Hepatocyte (in vitro differentiated cells): ENCODE measurements around the gene NOS1AP. TPM values are rescaled to one million over a fixed set of nuclear protein-coding genes. Genes with fewer than 3 reads are reported as not detected.
A peak's percentile ranks its signal among the peaks of the same experiment; 100 is the strongest.

ENCODE experiments used
- DNase-seq: peaks from one replicate; pipeline ENCODE4 v3.0.0-alpha.2; 2016; ENCODE audit warnings: low spot score
- H2AFZ ChIP-seq: fragments of 200-600 bp; sonication (generic); 2 replicates; pipeline ENCODE4 v1.6.0; 2016; ENCODE audit warnings: antibody characterized with exemption, mild to moderate bottlenecking
- H3K27ac ChIP-seq: fragments of 200-600 bp; sonication (generic); 2 replicates; pipeline ENCODE4 v1.5.1; 2016; ENCODE audit warnings: mild to moderate bottlenecking
- H3K27me3 ChIP-seq: fragments of 200-600 bp; sonication (generic); 2 replicates; pipeline ENCODE4 v1.6.1; 2016
- H3K36me3 ChIP-seq: fragments of 200-600 bp; sonication (generic); replicated peaks from 2 replicates; pipeline ENCODE4 v1.5.1; 2016; ENCODE audit warnings: low read depth; ENCODE audit not compliant: insufficient read depth
- H3K4me1 ChIP-seq: fragments of 200-600 bp; sonication (generic); 2 replicates; pipeline ENCODE4 v1.5.1; 2016; ENCODE audit warnings: mild to moderate bottlenecking, moderate library complexity; ENCODE audit not compliant: insufficient read depth
- H3K4me2 ChIP-seq: fragments of 200-600 bp; sonication (generic); 2 replicates; pipeline ENCODE4 v1.6.0; 2016
- H3K4me3 ChIP-seq: fragments of 200-600 bp; sonication (generic); 2 replicates; pipeline ENCODE4 v1.5.1; 2016; ENCODE audit warnings: mild to moderate bottlenecking
- H3K79me2 ChIP-seq: fragments of 200-600 bp; sonication (generic); 2 replicates; pipeline ENCODE4 v1.6.0; 2017; ENCODE audit warnings: mild to moderate bottlenecking
- H3K9me2 ChIP-seq: fragments of 200-600 bp; sonication (generic); replicated peaks from 2 replicates; pipeline ENCODE4 v1.6.0; 2017; ENCODE audit warnings: mild to moderate bottlenecking; ENCODE audit not compliant: insufficient read depth
- H3K9me3 ChIP-seq: fragments of 200-600 bp; sonication (generic); 2 replicates; pipeline ENCODE4 v1.5.1; 2016; ENCODE audit warnings: low read depth, mild to moderate bottlenecking
- H4K20me1 ChIP-seq: fragments of 200-600 bp; sonication (generic); 2 replicates; pipeline ENCODE4 v1.6.0; 2016; ENCODE audit warnings: mild to moderate bottlenecking; ENCODE audit not compliant: insufficient read depth, poor library complexity, severe bottlenecking
- EZH2 ChIP-seq: fragments of 200-600 bp; sonication (generic); IDR thresholded peaks from 2 replicates; pipeline ENCODE4 v1.6.1; 2016; ENCODE audit warnings: antibody characterized with exemption, mild to moderate bottlenecking, borderline replicate concordance
- EZH2phosphoT487 ChIP-seq: fragments of 200-600 bp; sonication (generic); IDR thresholded peaks from one replicate; pipeline ENCODE4 v1.6.1; 2018; ENCODE audit warnings: antibody characterized with exemption, mild to moderate bottlenecking, low read depth, moderate library complexity; ENCODE audit not compliant: unreplicated experiment, severe bottlenecking
- WGBS: methylation state at CpG from one replicate; pipeline ENCODE4 v1.1.6; 2016; ENCODE audit warnings: low lambda C conversion rate; ENCODE audit errors: missing lambda C conversion rate; 5-methylcytosine and 5-hydroxymethylcytosine counted together
- polyA plus RNA-seq: library from polyadenylated mRNA; unstranded; fragments of >200 nt; fragmentation: Nextera tagmentation; extraction: Ambion mirVana; gene quantifications from 2 replicates; pipeline ENCODE4 v1.2.1, GENCODE V29; 2016
- total RNA-seq: library from RNA; depleted of rRNA; stranded (reverse); fragments of >200 nt; gene quantifications from 2 replicates; pipeline ENCODE4 v1.2.3, GENCODE V29; 2014
- TF ChIP-seq, protein P1 (sequence below): fragments of 200-600 bp; sonication (generic); IDR thresholded peaks from 2 replicates; pipeline ENCODE4 v1.5.1; 2016; ENCODE audit warnings: antibody characterized with exemption, mild to moderate bottlenecking; ENCODE audit not compliant: poor library complexity

Gene NOS1AP
- total and polyA plus RNA-seq, 2 experiments from 2014 or later: 0.97 to 4.4 TPM

DNA sequence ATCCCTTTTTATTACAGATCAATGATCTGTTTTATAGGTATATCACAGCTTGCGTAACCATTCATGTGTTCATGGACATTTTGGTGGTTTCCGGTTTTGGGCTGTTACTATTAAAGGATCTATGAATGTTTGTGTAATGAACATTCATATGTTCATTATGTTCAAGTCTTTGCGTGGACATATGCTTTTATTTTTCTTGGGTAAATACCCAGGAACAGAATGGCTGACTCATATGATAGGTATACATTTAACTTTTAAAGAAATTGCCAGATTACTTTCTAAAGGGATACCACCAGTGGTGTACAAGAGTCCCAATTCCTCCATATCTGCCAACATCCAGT lies 233.5 kb downstream of the NOS1AP start:
- H3K79me2 ChIP-seq: no peaks in the 10 kb centered on the region
- TF ChIP-seq, protein P1, sequence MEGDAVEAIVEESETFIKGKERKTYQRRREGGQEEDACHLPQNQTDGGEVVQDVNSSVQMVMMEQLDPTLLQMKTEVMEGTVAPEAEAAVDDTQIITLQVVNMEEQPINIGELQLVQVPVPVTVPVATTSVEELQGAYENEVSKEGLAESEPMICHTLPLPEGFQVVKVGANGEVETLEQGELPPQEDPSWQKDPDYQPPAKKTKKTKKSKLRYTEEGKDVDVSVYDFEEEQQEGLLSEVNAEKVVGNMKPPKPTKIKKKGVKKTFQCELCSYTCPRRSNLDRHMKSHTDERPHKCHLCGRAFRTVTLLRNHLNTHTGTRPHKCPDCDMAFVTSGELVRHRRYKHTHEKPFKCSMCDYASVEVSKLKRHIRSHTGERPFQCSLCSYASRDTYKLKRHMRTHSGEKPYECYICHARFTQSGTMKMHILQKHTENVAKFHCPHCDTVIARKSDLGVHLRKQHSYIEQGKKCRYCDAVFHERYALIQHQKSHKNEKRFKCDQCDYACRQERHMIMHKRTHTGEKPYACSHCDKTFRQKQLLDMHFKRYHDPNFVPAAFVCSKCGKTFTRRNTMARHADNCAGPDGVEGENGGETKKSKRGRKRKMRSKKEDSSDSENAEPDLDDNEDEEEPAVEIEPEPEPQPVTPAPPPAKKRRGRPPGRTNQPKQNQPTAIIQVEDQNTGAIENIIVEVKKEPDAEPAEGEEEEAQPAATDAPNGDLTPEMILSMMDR: no peak
- TF ChIP-seq EZH2phosphoT487 (no peak), EZH2 (no peak)

DNA sequence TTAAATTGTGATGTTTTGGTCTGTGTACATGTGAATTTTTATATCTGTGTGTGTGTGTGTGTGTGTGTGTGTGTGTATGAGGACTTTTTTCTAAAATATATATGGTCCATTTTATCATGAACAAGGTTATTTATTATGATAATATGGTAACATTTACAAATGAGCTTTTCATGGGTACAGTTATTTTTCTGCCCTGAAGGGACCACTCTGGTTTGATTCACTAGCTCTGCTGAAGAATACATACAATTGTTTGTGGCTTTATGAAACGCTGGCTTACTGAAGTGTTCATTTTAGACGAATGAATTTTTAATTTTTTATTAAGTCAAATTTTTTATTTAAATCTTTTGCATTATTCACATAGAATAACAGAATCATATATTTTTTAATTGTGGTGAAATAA lies 235.2 kb downstream of the NOS1AP start:
- H3K79me2 ChIP-seq: no peaks in the 10 kb centered on the region
- H3K27me3 ChIP-seq: no peaks in the 10 kb centered on the region
- no peak overlapping the region for H2AFZ ChIP-seq
- peaks cover 4% of the 10 kb centered on the region for H3K4me1 ChIP-seq
- no peaks in the 10 kb centered on the region for H3K9me2 ChIP-seq
- TF ChIP-seq, protein P1: no peak
- TF ChIP-seq EZH2 (no peak), EZH2phosphoT487 (no peak)
- no peaks in the 10 kb centered on the region for H3K36me3 ChIP-seq
- no peak overlapping the region for H3K4me2 ChIP-seq
- H4K20me1 ChIP-seq: no peaks in the 10 kb centered on the region
- no peaks in the 10 kb centered on the region for H3K9me3 ChIP-seq
- 98% methylated on average over 2 of the region's 2 CpGs for WGBS
- H3K4me3 ChIP-seq: no peak overlapping the region
- DNase-seq: no peak
- no peak overlapping the region for H3K27ac ChIP-seq

More for the DNA sequence above, 233.5 kb downstream of the NOS1AP start:
- Histone ChIP-seq H3K27ac (no peak overlapping the region), H3K9me3 (no peaks in the 10 kb centered on the region), H3K4me3 (no peak overlapping the region), H3K9me2 (no peaks in the 10 kb centered on the region), H3K27me3 (no peaks in the 10 kb centered on the region), H3K4me2 (no peak overlapping the region), H2AFZ (no peak overlapping the region), H3K36me3 (no peaks in the 10 kb centered on the region), H3K4me1 (peaks cover 4% of the 10 kb centered on the region), H4K20me1 (no peaks in the 10 kb centered on the region)
- DNase-seq: no peak
- WGBS: 91% methylated on average over 3 of the region's 3 CpGs

DNA sequence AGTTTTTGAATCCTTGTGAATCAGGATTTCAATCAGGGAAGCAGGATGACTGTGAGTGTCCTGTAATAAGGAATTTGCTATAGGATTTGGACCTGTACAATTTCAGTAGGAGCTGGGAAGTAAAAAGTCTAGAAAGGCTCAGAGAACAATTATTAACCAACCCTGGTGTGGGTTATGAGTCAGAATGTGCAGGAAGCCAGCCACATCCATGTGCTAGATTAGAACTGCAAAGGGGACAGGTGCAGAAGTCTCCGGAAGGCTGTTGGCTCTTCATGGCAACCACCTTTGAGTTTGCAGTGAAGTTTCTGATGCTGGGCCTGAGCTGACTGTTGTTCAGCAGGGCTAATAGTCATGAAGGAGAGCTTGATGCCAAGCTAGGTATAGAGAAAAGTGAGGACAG lies 236.5 kb downstream of the NOS1AP start:
- DNase-seq: peak; percentile 56
- Histone ChIP-seq H2AFZ (no peak overlapping the region), H3K4me1 (peaks cover 4% of the 10 kb centered on the region), H3K27me3 (no peaks in the 10 kb centered on the region), H3K9me2 (no peaks in the 10 kb centered on the region), H3K79me2 (no peaks in the 10 kb centered on the region), H3K4me2 (no peak overlapping the region), H4K20me1 (no peaks in the 10 kb centered on the region), H3K4me3 (no peak overlapping the region), H3K36me3 (no peaks in the 10 kb centered on the region), H3K27ac (peak overlapping the region; percentile 8), H3K9me3 (no peaks in the 10 kb centered on the region)
- no peak for TF ChIP-seq EZH2
- TF ChIP-seq, protein P1: no peak
- no peak for TF ChIP-seq EZH2phosphoT487
- WGBS: 54% methylated on average over 1 of the region's 1 CpG

DNA sequence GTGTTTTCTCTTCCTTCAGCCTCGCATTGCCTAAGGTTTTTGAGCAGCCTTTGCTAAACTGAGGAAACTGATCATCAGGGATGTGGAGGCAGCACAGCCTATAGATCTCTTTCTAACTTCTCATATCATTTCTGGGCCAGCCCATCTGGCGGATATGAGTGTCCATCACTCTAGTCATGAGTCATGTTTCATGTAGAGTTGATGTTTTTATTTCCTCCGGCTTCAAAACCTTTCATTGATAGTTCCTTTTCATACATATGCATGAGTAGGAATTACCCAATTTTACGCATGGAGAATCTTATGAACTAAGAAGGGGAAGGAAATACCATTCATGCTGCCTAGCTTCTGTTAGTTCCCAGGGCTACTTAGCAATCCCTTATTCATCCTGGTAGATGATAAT lies 240.8 kb downstream of the NOS1AP start:
- DNase-seq: no peak
- H3K9me3 ChIP-seq: no peaks in the 10 kb centered on the region
- TF ChIP-seq EZH2: no peak
- TF ChIP-seq, protein P1: no peak
- TF ChIP-seq EZH2phosphoT487: no peak

More for the DNA sequence above, 240.8 kb downstream of the NOS1AP start:
- peaks cover 7% of the 10 kb centered on the region for H3K4me1 ChIP-seq
- WGBS: 96% methylated on average over 4 of the region's 4 CpGs
- no peak overlapping the region for H3K4me3 ChIP-seq
- no peaks in the 10 kb centered on the region for H4K20me1 ChIP-seq
- H3K27me3 ChIP-seq: no peaks in the 10 kb centered on the region
- no peaks in the 10 kb centered on the region for H3K79me2 ChIP-seq
- H3K27ac ChIP-seq: no peak overlapping the region
- no peaks in the 10 kb centered on the region for H3K9me2 ChIP-seq
- no peak overlapping the region for H2AFZ ChIP-seq
- no peaks in the 10 kb centered on the region for H3K36me3 ChIP-seq
- no peak overlapping the region for H3K4me2 ChIP-seq
